Measurements from ENCODE around the gene GPATCH1.
A peak's percentile ranks its signal among the peaks of the same experiment; 100 is the strongest.
"Not testable (repeated sequence)": the region's sequence is repeated elsewhere in the genome, so short reads cannot be mapped to it uniquely, and the experiment has no call there.

GPATCH1 gene

GRCh38 chr19:33117501-33117900 lies 36.5 kb downstream of the GPATCH1 start:
- DNase-seq, result no peak

GRCh38 chr19:33118643-33119042 lies 37.7 kb downstream of the GPATCH1 start:
- no peak for DNase-seq

GRCh38 chr19:33124207-33125098 lies 43.5 kb downstream of the GPATCH1 start:
- no peak for DNase-seq

GRCh38 chr19:33125929-33126388 lies 45.0 kb downstream of the GPATCH1 start:
- DNase-seq, result peak; percentile 29

GRCh38 chr19:33126712-33127111 lies 45.7 kb downstream of the GPATCH1 start:
- not testable (repeated sequence) for DNase-seq

- DNase-seq, result no peak
These were observed 48.9 kb downstream of the GPATCH1 start for GRCh38 chr19:33129901-33130300.

- DNase-seq, result no peak
These were observed 49.5 kb downstream of the GPATCH1 start for GRCh38 chr19:33130433-33130832.

- DNase-seq, result no peak
These were observed 51.0 kb downstream of the GPATCH1 start, which contains the start of gene WDR88 for GRCh38 chr19:33132021-33132420. Gene WDR88 (plus strand): TSS chr19:33132114. CDS start chr19:33132170, 56 bp downstream.

- DNase-seq, result no peak
These were observed 51.4 kb downstream of the GPATCH1 start for GRCh38 chr19:33132425-33132824.

GRCh38 chr19:33133438-33134031 lies 52.6 kb downstream of the GPATCH1 start:
- DNase-seq, result peak; percentile 4

- no peak for DNase-seq
These were observed 53.6 kb downstream of the GPATCH1 start for GRCh38 chr19:33134571-33135041.

GRCh38 chr19:33139165-33139564 lies 58.2 kb downstream of the GPATCH1 start:
- no peak for DNase-seq

GRCh38 chr19:33143897-33144405 lies 63.0 kb downstream of the GPATCH1 start:
- DNase-seq, result peak; percentile 36

GRCh38 chr19:33146209-33146608 lies 65.2 kb downstream of the GPATCH1 start:
- no peak for DNase-seq

GRCh38 chr19:33147538-33147937 lies 66.6 kb downstream of the GPATCH1 start:
- DNase-seq, result no peak

GRCh38 chr19:33150852-33151518 lies 70.0 kb downstream of the GPATCH1 start:
- no peak for DNase-seq

GRCh38 chr19:33152176-33152575 lies 71.2 kb downstream of the GPATCH1 start:
- DNase-seq, result no peak

- not testable (repeated sequence) for DNase-seq
These were observed 71.6 kb downstream of the GPATCH1 start for GRCh38 chr19:33152625-33153024.

- DNase-seq, result not testable (repeated sequence)
These were observed 73.3 kb downstream of the GPATCH1 start for GRCh38 chr19:33154313-33154712.

GRCh38 chr19:33156334-33156733 lies 75.4 kb downstream of the GPATCH1 start:
- no peak for DNase-seq

- no peak for DNase-seq
These were observed 76.9 kb downstream of the GPATCH1 start for GRCh38 chr19:33157906-33158305.

GRCh38 chr19:33158365-33158764 lies 77.4 kb downstream of the GPATCH1 start:
- DNase-seq, result no peak

GRCh38 chr19:33159149-33159548 lies 78.2 kb downstream of the GPATCH1 start:
- no peak for DNase-seq

Measured in NCI-H1092 treated with DMSO at 0.1 percent for 48 hours (cell line).